Activated CD8-positive, alpha-beta memory T cell treated with anti-CD3 and anti-CD28 coated beads for 48 hours (primary cell): ENCODE data around the gene OPN1MW3.
"Not testable (repeated sequence)": the region's sequence is repeated elsewhere in the genome, so short reads cannot be mapped to it uniquely, and the experiment has no call there.

Source experiments
- DNase-seq, 3 experiments: peaks; one replicate each; pipeline ENCODE4 v3.0.0-alpha.2; 2020; ENCODE audit warnings: low read depth in 2 of 3, low spot score in 2 of 3

Gene OPN1MW3

DNA sequence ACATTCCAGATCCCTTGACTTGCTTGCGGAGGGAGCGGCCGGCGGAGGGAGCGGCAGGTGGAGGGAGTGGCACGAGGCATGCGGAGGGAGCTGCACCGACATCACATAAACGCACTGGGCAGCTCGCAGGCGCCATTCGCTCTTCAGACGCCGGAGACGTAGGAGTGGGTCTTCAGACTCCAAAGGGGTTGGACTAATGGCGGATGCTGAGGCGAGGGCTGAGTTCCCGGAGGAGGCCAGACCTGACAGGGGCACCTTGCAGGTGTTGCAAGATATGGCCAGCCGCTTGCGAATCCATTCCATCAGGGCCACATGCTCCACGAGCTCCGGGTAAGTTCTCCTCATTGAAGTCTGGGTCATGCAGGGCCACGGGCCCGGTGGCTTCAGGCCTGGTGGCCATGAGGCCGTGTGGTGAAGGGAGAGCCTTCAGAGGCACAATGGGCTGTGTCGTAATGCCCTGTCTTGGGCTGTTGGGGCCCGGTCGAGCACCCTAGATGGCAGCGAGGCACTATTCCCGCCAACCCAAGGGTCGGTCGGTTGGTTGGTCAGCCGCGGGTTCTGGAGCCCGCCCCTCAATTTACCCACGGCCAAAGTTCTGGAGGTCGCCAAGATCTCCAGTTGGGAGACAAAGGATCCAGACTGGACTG, 38.4 kb downstream of the OPN1MW3 start, which contains the start of gene TKTL1:
Gene TKTL1 (plus strand): TSS at position 132 of the 647 bp plus-strand sequence. CDS start 65 bp downstream, at position 197.
- no peak for DNase-seq

DNA sequence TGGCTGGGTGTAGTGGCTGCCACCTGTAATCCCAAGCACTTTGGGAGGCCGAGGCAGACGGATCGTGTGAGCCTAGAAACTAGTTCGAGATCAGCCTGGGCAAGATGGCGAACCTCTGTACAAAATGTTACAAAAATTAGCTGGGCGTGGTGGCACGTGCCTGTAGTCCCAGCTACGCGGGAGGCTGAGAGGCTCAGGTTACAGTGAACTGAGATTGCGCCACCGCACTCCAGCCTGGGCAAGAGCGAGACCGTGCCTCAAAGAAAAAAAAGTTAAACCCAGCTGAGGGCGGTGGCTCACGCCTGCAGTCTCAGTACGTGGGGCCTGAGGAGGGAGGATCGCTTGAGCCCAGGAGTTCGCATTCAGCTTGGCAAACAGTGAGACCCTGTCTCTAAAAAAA, 39.3 kb downstream of the OPN1MW3 start:
- no peak for DNase-seq

DNA sequence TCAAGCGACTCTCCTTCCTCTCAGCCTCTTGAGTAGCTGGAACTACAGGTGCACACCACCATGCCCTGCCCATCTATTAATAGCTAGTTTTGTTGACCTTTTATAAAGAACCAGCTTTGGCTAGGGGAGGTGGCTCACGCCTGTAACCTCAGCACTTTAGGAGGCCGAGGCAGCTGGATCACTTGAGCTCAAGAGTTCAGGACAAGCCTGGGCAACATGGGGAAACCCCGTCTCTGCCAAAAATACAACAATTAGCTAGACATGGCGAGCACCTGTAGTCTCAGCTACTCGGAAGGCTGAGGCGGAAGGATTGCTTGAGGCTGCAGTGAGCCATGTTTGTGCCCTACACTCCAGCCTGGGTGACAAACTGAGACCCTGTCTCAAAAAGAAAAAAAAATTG, 40.9 kb downstream of the OPN1MW3 start:
- no peak for DNase-seq

DNA sequence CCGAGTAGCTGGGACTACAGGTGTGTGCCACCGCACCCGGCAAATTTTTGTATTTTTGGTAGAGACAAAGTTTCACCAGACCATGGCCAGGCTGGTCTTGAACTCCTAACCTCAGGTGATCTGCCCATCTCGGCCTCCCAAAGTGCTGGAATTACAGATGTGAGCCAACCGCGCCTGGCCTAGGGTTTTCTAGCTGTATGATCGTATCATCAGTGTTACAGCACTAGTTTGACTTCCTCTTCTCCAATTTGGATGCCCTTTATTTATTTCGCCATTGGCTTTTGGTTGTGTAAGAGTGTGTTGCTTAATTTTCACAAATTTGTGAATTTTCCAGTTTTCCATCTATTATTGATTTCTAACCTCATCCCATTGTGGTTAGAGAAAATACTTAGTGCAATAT, 43.4 kb downstream of the OPN1MW3 start:
- DNase-seq = no peak

DNA sequence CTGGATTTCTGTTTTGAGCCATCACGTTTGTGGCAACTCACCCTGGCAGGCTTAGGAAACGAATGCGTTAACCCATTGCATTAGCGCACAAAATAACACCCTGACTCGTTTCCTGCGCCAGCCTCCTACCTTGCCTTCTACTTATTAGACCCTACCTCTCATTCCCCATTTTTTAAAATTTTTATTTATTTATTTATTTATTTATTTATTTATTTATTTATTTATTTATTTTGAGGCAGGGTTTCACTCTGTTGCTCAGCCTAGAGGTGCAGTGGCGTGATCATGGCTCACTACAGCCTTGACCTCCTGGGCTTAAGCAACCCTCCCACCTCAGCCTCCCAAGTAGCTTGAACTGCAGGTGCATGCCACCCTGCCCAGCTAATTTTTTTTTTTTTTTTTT, 45.6 kb downstream of the OPN1MW3 start:
- DNase-seq = not testable (repeated sequence)

DNA sequence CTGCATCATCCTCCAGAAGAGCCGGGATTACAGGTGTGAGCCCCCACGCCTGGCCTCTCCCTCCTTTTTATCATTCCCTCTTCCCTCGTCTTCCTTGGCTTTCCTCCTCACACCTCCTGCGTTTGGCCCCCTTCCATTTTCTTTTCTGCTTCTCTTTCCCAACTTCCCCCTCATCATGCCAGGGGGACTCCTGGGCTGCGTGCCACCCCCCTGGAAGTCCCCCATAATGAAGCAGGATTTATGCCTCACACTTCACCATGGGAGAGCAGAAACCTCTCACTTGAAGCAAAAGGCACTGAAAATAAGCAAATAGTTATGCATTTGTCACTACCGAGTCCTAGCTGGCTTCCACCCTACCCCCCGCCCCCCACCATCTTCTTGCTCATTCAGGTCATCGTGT, 46.1 kb downstream of the OPN1MW3 start:
- no peak for DNase-seq

DNA sequence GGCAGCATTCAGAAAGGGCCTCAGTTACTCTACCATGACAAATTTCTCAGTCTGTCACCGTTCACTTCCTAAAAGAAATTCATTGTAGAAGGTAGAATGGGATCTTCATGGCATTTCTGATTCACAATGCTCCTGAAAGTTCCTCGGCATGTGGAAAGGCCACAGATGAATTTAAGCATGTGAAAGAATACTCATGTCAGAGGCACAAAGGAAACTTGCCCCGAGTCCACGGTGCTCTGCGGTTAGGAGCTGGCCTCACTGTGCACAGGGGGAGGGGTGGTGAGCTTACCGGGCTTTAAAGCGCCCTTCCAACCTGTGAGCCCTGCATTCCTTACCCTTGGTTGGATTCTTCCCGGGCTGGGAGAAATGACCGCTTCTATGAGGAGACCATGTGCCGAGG, 47.5 kb downstream of the OPN1MW3 start:
- DNase-seq = no peak

DNA sequence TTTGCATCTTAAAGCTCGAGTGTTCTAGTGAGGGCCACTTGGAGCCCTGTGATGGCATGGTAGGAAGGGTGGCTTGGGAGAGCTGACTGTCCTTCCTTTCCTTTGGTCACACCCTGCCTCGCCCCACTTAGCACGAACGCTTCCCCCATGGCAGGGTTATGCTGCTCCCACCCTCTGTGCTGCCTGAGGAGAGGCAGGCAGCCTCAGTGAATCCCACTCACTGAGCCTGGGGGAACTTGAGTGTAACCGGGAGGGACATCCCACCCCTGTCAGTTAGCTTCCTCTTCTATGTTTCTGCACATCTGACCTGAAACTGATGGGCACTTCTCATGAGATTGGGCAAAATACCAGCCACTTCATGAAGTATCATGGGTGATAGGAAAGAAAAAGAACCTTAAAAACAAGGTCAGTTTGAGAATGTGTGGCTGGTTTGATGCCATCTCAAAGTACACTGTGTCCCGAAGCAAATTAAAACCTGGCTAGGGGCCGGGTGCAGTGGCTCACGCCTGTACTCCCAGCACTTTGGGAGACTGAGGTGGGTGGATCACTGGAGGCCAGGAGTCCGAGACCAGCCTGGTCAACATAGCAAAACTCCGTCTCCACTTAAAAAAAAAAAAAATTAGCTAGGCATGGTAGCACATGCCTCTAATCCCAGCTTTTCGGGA, 48.3 kb downstream of the OPN1MW3 start:
- no peak for DNase-seq

DNA sequence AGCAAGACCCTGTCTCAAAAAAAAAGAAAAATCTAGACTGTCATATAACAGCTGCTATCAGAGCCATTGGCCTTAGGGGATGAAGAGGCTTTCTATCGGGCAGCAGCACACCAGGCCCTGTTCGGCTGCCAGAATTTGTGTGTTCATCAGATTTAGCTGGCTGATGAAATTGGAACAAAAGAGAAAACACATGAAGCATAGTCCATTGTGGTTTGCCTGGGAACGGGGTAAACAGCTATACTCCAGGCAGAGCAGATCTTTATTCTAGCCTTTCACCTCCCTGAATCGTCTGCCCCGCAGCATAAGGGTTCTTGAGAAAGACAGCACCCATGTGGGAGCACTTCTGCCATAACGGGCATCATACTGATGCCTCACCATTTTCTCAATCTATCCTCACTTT, 49.8 kb downstream of the OPN1MW3 start:
- no peak for DNase-seq

DNA sequence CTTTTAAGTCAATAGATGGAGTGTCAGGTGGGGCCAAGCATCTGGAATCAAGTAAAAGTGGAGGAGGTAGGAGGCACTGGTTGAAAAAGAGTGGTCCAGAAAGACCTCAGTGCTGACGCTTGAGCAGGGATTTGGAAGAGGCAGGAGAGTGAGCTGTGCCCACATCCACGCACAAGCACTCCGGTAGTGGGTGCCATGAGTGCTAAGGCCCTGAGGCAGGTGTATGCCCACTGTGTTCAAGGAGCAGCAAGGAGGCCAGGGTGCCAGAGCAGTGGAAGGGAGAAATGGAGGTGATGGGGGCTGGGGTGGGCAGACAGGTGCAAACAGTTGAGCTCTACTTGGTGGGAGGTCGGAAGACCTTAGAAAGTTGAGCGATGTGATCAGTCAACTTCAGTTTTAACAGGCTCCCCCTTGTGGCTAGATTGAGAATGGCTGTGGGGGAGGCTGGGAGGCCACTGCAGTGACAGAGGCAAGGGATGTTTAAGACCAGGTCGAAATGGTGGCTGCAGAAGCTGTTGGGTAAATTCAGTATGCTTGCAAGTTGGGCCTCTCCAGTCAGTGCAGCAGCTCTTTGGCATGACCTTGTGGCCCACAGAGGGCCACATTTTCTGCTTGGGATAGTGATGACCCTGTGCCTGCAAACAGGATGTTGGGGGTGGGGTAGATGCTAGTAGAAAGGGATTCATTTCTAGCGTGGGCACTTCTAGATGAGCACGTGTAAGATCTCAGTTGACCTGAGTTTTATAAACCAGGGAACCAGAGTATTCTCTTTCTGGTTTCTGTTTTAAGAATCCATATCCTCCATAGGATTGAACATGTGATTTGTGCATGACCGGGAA, 50.9 kb downstream of the OPN1MW3 start:
- DNase-seq = peak; percentile 49 to 63 (median 62)

DNA sequence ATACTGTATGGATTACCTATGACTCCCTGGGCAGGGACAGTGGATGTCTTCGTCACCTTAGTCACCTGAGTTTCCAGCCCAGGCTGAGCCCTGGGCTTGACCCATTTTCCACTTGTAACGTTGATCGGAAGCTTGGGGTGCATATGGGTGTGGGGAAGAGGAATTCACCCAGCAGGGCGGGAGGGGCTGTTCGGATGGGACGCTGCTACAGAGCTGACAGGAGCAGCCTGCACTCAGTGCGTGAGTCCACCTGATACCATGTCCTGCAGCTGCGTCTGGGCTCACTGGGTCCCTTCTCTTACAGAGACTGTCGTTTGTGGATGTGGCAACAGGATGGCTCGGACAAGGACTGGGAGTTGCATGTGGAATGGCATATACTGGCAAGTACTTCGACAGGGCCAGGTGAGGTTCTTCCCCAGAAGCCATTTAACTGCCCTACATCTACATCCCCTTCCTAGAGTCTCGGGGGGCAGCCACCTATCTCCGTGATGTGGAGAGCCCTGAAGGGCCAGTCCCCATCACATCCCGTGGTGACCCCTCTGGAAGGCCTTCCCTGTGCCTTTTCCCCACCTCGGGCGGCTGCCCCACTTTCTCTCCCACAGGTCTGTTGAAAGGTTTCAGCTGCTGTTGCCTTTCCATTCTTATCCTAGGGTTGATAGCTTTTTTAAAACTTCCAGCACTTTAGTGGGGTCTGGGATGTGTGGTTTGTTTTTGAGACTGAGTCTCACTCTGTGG, 51.8 kb downstream of the OPN1MW3 start:
- DNase-seq = no peak

DNA sequence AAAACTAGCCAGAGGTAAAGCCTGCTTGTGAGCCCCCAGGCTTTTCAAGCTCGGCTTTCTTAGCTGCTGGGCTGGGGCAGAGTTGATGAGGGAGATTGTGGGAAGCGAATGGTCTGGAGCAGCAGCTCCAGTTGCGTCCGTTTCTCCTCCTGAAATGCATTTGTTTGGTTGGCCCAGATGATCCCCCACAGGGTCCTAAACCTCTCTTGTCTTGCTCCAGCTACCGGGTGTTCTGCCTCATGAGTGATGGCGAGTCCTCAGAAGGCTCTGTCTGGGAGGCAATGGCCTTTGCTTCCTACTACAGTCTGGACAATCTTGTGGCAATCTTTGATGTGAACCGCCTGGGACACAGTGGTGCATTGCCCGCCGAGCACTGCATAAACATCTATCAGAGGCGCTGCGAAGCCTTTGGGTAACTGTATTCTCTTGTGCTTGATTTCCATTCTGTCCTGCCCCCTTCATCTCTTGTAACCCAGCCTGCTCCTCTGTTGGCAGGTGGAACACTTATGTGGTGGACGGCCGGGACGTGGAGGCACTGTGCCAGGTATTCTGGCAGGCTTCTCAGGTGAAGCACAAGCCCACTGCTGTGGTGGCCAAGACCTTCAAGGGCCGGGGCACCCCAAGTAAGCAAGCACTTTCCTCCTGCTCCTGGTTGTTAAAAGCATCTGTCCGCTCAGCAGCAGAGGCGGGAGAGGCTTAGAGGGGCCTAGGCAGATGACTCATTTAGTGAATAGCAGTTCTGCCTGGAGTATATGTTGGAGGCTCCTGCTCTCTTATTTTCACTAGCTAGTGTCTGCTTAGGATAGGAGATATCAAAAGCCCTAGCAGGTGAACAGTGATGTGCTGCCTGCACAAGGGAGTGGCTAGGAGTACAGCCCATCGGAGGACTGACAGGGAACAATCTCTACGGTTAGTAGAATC, 53.5 kb downstream of the OPN1MW3 start:
- no peak for DNase-seq

DNA sequence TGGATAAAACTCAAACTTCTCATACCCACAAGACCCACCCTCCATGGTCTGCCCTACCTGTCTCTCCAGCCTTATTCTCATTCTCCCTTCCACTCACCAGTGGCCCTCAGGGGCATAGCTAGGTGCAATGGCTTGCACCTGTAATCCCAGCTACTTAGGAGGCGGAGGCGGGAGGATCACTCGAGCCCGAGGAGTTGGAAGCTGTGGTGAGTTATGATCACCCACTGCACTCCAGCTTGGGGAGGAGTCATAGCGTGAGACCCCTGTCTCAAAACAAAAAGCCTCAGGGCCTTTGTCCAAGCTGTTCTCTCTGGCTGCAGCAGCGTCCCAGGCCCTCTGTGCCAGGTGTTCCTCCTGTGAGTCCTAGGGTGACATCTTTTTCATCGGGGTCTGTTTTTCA, 54.7 kb downstream of the OPN1MW3 start:
- DNase-seq = no peak

DNA sequence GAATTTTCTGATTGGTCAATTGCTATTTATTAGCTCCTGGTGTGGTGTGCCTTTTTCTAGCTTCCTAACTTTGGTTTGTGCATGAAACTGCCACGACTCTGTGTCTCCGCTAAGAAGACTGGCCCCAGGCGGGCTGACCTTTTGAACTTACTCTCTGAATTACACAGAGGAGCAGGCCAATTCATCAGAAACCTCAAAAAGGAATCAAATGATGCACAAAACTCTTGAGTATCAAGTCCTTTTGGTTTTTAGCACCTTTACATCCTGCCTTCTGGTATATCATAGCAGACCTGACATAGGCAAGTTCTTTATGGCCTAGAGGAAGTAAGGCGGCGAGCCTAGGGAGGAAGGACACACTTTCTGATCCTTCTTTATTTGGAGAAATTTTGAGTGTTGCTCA, 55.8 kb downstream of the OPN1MW3 start:
- DNase-seq = no peak

DNA sequence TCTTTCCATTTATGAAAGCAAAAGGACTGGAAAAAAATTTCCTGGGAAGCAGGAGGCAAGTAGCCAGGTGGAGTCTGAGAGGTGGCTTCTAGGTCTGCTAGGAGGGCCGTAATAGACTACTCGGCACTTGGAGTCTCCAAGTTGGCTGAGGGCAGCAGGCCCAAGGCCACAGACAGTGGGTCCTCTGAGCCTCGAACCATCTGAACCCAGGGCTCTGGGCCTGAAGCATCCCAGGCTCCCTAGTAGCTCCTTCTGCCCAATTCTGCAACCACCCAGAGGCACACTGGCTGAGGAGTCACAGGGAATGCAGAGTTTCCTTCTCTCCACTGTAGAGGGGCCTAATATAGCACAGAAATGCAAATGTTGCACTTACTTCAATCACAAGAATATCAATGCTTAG, 58.0 kb downstream of the OPN1MW3 start:
- DNase-seq = no peak

DNA sequence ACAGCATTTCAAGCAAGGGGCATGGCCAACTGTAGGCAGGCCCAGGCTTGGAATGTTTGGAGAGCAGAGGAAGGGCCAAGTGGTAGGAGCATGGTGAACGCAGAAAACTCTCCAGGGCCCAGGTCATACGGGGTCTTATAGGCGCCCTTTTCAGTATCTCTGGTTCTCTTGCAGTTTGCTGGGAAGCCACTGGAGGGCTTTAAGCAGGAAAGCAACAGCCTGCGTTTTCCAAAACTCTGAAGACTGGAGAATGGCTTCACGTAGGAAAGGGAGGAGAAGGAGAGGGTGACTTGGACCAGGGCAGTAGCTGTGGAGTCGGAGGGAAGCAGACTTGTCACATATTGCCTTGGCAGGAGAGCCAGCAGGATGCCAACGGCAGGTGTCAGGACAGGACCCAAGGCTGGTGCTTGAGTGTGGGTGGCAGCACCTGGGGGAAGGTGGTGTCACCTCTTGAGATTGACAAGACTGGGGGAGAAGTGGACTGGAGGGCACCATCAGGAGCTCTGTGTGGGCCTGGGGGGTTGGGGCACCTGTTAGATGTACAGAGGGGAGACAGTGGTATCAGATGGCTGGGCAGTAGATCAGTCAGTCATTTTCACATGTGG, 60.1 kb downstream of the OPN1MW3 start:
- no peak for DNase-seq

DNA sequence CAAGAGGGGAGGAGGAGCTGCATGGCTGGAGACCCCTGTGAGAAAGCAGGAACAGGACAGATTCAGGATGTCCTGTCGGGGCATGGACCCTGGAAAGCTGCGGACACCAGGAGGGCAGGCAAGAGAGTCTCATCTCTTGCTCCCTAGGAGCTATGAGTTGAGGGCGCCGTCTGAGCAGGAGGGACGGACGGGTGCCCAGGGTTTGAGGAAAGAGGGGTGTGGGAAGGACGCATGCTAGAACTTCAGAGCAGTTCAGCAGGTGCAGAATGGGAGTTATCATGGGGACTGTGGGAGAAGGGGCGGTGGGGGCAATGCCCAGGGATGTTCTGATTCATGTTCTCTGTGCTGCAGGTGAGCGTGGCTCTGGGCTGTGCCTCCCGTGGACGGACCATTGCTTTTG, 63.0 kb downstream of the OPN1MW3 start:
- no peak for DNase-seq
